PC-3 (cell line): ENCODE measurements around the gene CCNL1. TPM values are rescaled to one million over a fixed set of nuclear protein-coding genes. Genes with fewer than 3 reads are reported as not detected.
A peak's percentile ranks its signal among the peaks of the same experiment; 100 is the strongest.

ENCODE experiments used
- ATAC-seq: fragments of 200-7000 bp; cut with Tn5 transposase; 2 replicates; pipeline ENCODE4 v1.9.1; 2020; ENCODE audit warnings: mild to moderate bottlenecking, moderate library complexity
- BruUV-seq: library from RNA; stranded (reverse); fragments of 400-500 nt; replicated peaks from 2 replicates; lab custom pipeline; 2021; lab: Mats Ljungman, UMichigan
- CTCF ChIA-PET: fragments of 300-600 bp; sonication (Branson Sonifier 250); formaldehyde crosslinking; loops from one replicate; lab custom pipeline; 2022; ENCODE audit warnings: antibody characterized with exemption; lab: Charles Lee
- POLR2A ChIA-PET: fragments of 300-600 bp; sonication (Branson Sonifier 250); formaldehyde crosslinking; loops from one replicate; lab custom pipeline; 2022; ENCODE audit warnings: antibody characterized with exemption; ENCODE audit not compliant: unreplicated experiment; lab: Charles Lee
- DNase-seq: peaks from one replicate; pipeline ENCODE4 v3.0.0-alpha.2; 2015
- H2AFZ ChIP-seq: fragments of 300-600 bp; sonication (generic); 2 replicates; pipeline ENCODE4 v1.6.0; 2016; ENCODE audit warnings: antibody characterized with exemption, low read length
- H3F3A ChIP-seq: fragments of 300-600 bp; sonication (generic); one replicate; pipeline ENCODE4 v1.6.0; 2017; ENCODE audit warnings: antibody characterized with exemption, low read length, control low read depth, mild to moderate bottlenecking; ENCODE audit not compliant: unreplicated experiment
- H3K27ac ChIP-seq: fragments of 300-600 bp; sonication (generic); 2 replicates; pipeline ENCODE4 v1.5.1; 2016; ENCODE audit warnings: mild to moderate bottlenecking, low read length
- H3K27me3 ChIP-seq: fragments of 300-600 bp; sonication (generic); 2 replicates; pipeline ENCODE4 v1.6.1; 2016; ENCODE audit warnings: low read length, mixed read lengths
- H3K36me3 ChIP-seq: fragments of 300-600 bp; sonication (generic); 2 replicates; pipeline ENCODE4 v1.6.1; 2016; ENCODE audit warnings: low read depth, mixed run types, low read length, mixed read lengths
- H3K4me1 ChIP-seq: fragments of 300-600 bp; sonication (generic); 2 replicates; pipeline ENCODE4 v1.5.1; 2016; ENCODE audit warnings: low read length; ENCODE audit not compliant: insufficient read depth
- H3K4me2 ChIP-seq: fragments of 300-600 bp; sonication (generic); 2 replicates; pipeline ENCODE4 v1.6.0; 2016; ENCODE audit warnings: low read length
- H3K4me3 ChIP-seq: fragments of 300-600 bp; sonication (generic); 2 replicates; pipeline ENCODE4 v1.5.1; 2016; ENCODE audit warnings: mild to moderate bottlenecking, low read length, mixed read lengths
- H3K79me2 ChIP-seq: fragments of 300-600 bp; sonication (generic); 2 replicates; pipeline ENCODE4 v1.6.1; 2017; ENCODE audit warnings: low read length, mixed read lengths
- H3K9ac ChIP-seq: fragments of 300-600 bp; sonication (generic); 2 replicates; pipeline ENCODE4 v1.6.0; 2016; ENCODE audit warnings: mild to moderate bottlenecking, low read length
- H3K9me2 ChIP-seq: fragments of 300-600 bp; sonication (generic); replicated peaks from 2 replicates; pipeline ENCODE4 v1.6.1; 2016; ENCODE audit warnings: mixed run types, low read length, mixed read lengths
- H3K9me3 ChIP-seq: fragments of 300-600 bp; sonication (generic); 2 replicates; pipeline ENCODE4 v1.6.1; 2016; ENCODE audit warnings: low read length, mixed read lengths
- H4K20me1 ChIP-seq: fragments of 300-600 bp; sonication (generic); 2 replicates; pipeline ENCODE4 v1.6.1; 2016; ENCODE audit warnings: low read length, mixed read lengths
- CTCF ChIP-seq: fragments of 300-600 bp; sonication (generic); conservative IDR thresholded peaks from 2 replicates; pipeline ENCODE4 v1.5.1; 2017; ENCODE audit warnings: antibody characterized with exemption, low read depth, mild to moderate bottlenecking, low read length
- EZH2 ChIP-seq: fragments of 300-600 bp; sonication (generic); IDR thresholded peaks from one replicate; pipeline ENCODE4 v1.6.1; 2017; ENCODE audit warnings: antibody characterized with exemption, mild to moderate bottlenecking, low read length; ENCODE audit not compliant: unreplicated experiment
- EZH2phosphoT487 ChIP-seq: fragments of 300-600 bp; sonication (generic); IDR thresholded peaks from 2 replicates; pipeline ENCODE4 v1.6.1; 2018; ENCODE audit warnings: mild to moderate bottlenecking, antibody characterized with exemption, low read length, borderline replicate concordance
- intact Hi-C: fragments of 100-400 bp; cut with micrococcal nuclease; formaldehyde crosslinking; loops from 2 replicates; pipeline ENCODE4 v1.9.0; 2023
- total RNA-seq: library from RNA; depleted of rRNA; stranded (reverse); fragments of >200 nt; gene quantifications from 2 replicates; pipeline ENCODE4 v1.2.3, GENCODE V29; 2014

The CCNL1 gene
- total RNA-seq, 1 experiment from 2014 or later = 231 TPM

- Histone ChIP-seq H3K4me2 (peak overlapping the region; percentile 40), H3K9me2 (no peaks in the 10 kb centered on the region; the same call in 1 of the 2 replicates), H3K9me3 (no peaks in the 10 kb centered on the region), H3K27ac (peak overlapping the region; percentile 72), H4K20me1 (no peaks in the 10 kb centered on the region), H3K27me3 (no peaks in the 10 kb centered on the region), H3K79me2 (no peaks in the 10 kb centered on the region), H2AFZ (no peak overlapping the region), H3K4me1 (peaks cover 66% of the 10 kb centered on the region), H3F3A (no peaks in the 10 kb centered on the region), H3K9ac (0 out of 2 replicates have a peak overlapping the region, but pooled peaks have one; percentile 28), H3K36me3 (no peaks in the 10 kb centered on the region), H3K4me3 (no peak overlapping the region)
- ATAC-seq (no peak), DNase-seq (no peak)
- BruUV-seq = no TSS peak
- TF ChIP-seq EZH2 = no peak
- TF ChIP-seq CTCF = no peak
- no peak for TF ChIP-seq EZH2phosphoT487
- intact Hi-C loops = no loop called here
- ChIA-PET CTCF (interaction anchor here (2.0 kb wide), 1 partner anchor 39 kb away, joined by 7 read pairs; no protein-coding TSS in a partner anchor), POLR2A (interaction anchor here (0.5 to 2.2 kb wide), 3 partner anchors 33 to 39 kb away, joined by 3 to 23 read pairs (median 6); no protein-coding TSS in a partner anchor)
These were observed 38.4 kb downstream of the CCNL1 start for GRCh38 chr3:157121522-157121921.

- Histone ChIP-seq H3K36me3 (no peaks in the 10 kb centered on the region), H3K9me3 (no peaks in the 10 kb centered on the region), H3K79me2 (no peaks in the 10 kb centered on the region), H3K9me2 (no peaks in the 10 kb centered on the region; the same call in 1 of the 2 replicates), H3K4me1 (peaks cover 65% of the 10 kb centered on the region), H3F3A (no peaks in the 10 kb centered on the region), H3K4me3 (peak overlapping the region; percentile 8; the same call in 1 of the 2 replicates), H3K4me2 (peak overlapping the region; percentile 30), H2AFZ (peak overlapping the region; percentile 49), H4K20me1 (no peaks in the 10 kb centered on the region), H3K9ac (peak overlapping the region; percentile 28), H3K27ac (peak overlapping the region; percentile 72), H3K27me3 (no peaks in the 10 kb centered on the region)
- no TSS peak for BruUV-seq
- no peak for TF ChIP-seq CTCF
- no peak for TF ChIP-seq EZH2phosphoT487
- TF ChIP-seq EZH2 = no peak
- no peak for ATAC-seq
- intact Hi-C loops = no loop called here
- DNase-seq = no peak
- ChIA-PET POLR2A (interaction anchor here (1.6 kb wide), 1 partner anchor 37 kb away, joined by 6 read pairs; no protein-coding TSS in a partner anchor), CTCF (interaction anchor here (2.0 kb wide), 1 partner anchor 38 kb away, joined by 7 read pairs; no protein-coding TSS in a partner anchor)
These were observed 39.7 kb downstream of the CCNL1 start for GRCh38 chr3:157120071-157120892.
